Pancreas (tissue), 10 donors: ENCODE measurements around the gene PRR30. TPM values are rescaled to one million over a fixed set of nuclear protein-coding genes. Genes with fewer than 3 reads are reported as not detected.

ENCODE experiments used
- ATAC-seq, 4 donors: fragments of 200-7000 bp; cut with Tn5 transposase; one replicate each; pipeline versions ENCODE4 v1.8.0 to v1.9.1; 2020; ENCODE audit warnings: mild to moderate bottlenecking in 4 of 4, moderate library complexity in 4 of 4
- DNase-seq, 6 donors: peaks; one replicate each; pipeline ENCODE4 v3.0.0-alpha.2; 2020
- FAIRE-seq: peaks from 2 replicates; lab custom pipeline; 2012; peaks lifted over from hg19 to GRCh38; lab: Jason Lieb, UNC
- H3K27ac ChIP-seq, 4 donors: fragments of 200-600 bp; sonication (generic); 1 replicate in 3 of 4; 2 replicates in 1 of 4; pipeline versions ENCODE4 v1.5.0 to v1.8.0; 2020
- H3K27me3 ChIP-seq, 4 donors: fragments of 200-600 bp; one replicate each; pipeline ENCODE4 v1.8.0; 2021
- H3K36me3 ChIP-seq, 3 donors: fragments of 200-600 bp; sonication (generic) in 1 of 3; one replicate each; pipeline versions ENCODE4 v1.5.0 to v1.8.0; 2020 to 2021
- H3K4me1 ChIP-seq, 3 donors: fragments of 200-600 bp; one replicate each; pipeline ENCODE4 v1.8.0; 2021
- H3K4me3 ChIP-seq, 4 donors: fragments of 200-600 bp; sonication (generic) in 2 of 4; one replicate each; pipeline versions ENCODE4 v1.5.0 to v1.8.0; 2020 to 2021
- H3K9me3 ChIP-seq, 4 donors: fragments of 200-600 bp; one replicate each; pipeline ENCODE4 v1.8.0; 2021
- CTCF ChIP-seq, 4 donors: fragments of 200-600 bp; sonication (generic) in 3 of 4; IDR thresholded peaks; one replicate each; pipeline versions ENCODE4 v1.5.0 to v1.8.0; 2021; ENCODE audit warnings: antibody characterized with exemption in 4 of 4
- WGBS, 2 donors: extraction: QIAGEN DNeasy Blood & Tissue Kit; methylation state at CpG; one replicate each; pipeline ENCODE4 v1.1.7; 2013; 5-methylcytosine and 5-hydroxymethylcytosine counted together
- intact Hi-C, 3 donors: fragments of 100-400 bp; cut with DNase I; formaldehyde crosslinking; loops; one replicate each; pipeline versions ENCODE4 v1.11.1 to v1.14.2; 2022
- polyA plus RNA-seq, 2 donors: library from polyadenylated mRNA; stranded (reverse); fragments of 200-250 nt; gene quantifications; one replicate each; pipeline ENCODE4 v1.2.3, GENCODE V29; 2013
- total RNA-seq, 6 donors: library from RNA; stranded (reverse); fragmentation: NEBNext Ultra II Directional in 4 of 6; extraction: Animal tissue kit (Norgen Biotek cat#: 25700) in 4 of 6; gene quantifications; one replicate each; pipeline versions ENCODE4 v1.2.1 to v1.2.4, GENCODE V29; 2021 to 2023
- donor health status: healthy with polysubstance abuse.
- donor health status: DM: no; HTN: no; CAD: no; lungs with moderate emphysema.
- donor health status: DM: no; HTN: no; CAD: no.
- donor health status: control.
- donor health status: control.
- donor health status: Bipolar disorder and iron deficiency.
- donor health status: DM: yes; HTN: yes; CAD: no.
- donor health status: DM: no; HTN: no; CAD: no.
- donor health status: DM: no; HTN: no; CAD: no.
- donor health status: DM: yes; HTN: yes; CAD: no.

The PRR30 gene
- total and polyA plus RNA-seq, 8 donors: not detected

GRCh38 chr2:27150639-27151230 lies 11.5 kb upstream of the PRR30 start:
- Histone ChIP-seq H3K4me1 (no peaks in the 10 kb centered on the region), H3K9me3 (no peaks in the 10 kb centered on the region), H3K27ac (no peak overlapping the region), H3K4me3 (no peak overlapping the region), H3K36me3 (no peaks in the 10 kb centered on the region), H3K27me3 (no peaks in the 10 kb centered on the region)
- 85 to 90% methylated on average over 8 of the region's 8 CpGs for WGBS, 2 donors
- FAIRE-seq (no peak), ATAC-seq (no peak), DNase-seq (peak in 1 of 6 donors; percentile 12)
- intact Hi-C loops: no loop called here
- TF ChIP-seq CTCF (IDR thresholded peaks at IDR 0.05): no peak

GRCh38 chr2:27149570-27150405 lies 10.6 kb upstream of the PRR30 start:
- Histone ChIP-seq H3K4me1 (no peaks in the 10 kb centered on the region), H3K36me3 (no peaks in the 10 kb centered on the region), H3K4me3 (no peak overlapping the region), H3K9me3 (no peaks in the 10 kb centered on the region), H3K27ac (no peak overlapping the region), H3K27me3 (no peaks in the 10 kb centered on the region)
- no peak for TF ChIP-seq CTCF (IDR thresholded peaks at IDR 0.05)
- WGBS, 2 donors: 86 to 88% methylated on average over 23 to 29 of the region's 29 CpGs
- FAIRE-seq: no peak
- peak in 1 of 6 donors; percentile 42 for DNase-seq
- intact Hi-C loops: no loop called here
- ATAC-seq: no peak

- DNase-seq: peak in 1 of 6 donors; percentile 46
- H3K27me3 ChIP-seq: no peaks in the 10 kb centered on the region
- no peak within 1 kb of the TSS for H3K27ac ChIP-seq
- 64 to 65% methylated on average over 12 of the region's 12 CpGs for WGBS, 2 donors
- H3K9me3 ChIP-seq: no peaks in the 10 kb centered on the region
- FAIRE-seq: no peak
- no peak for TF ChIP-seq CTCF (IDR thresholded peaks at IDR 0.05)
- H3K4me1 ChIP-seq: no peaks in the 10 kb centered on the region
- no peaks in the 10 kb centered on the region for H3K36me3 ChIP-seq
- intact Hi-C loops: no loop called here
- no peak within 1 kb of the TSS for H3K4me3 ChIP-seq
- ATAC-seq: no peak
These were observed 9.7 kb upstream of the PRR30 start, which contains the start of gene TCF23 for GRCh38 chr2:27148801-27149439. Gene TCF23, plus strand, starts transcription at chr2:27149004. Its CDS starts 130 bp downstream, at chr2:27149134.

GRCh38 chr2:27147935-27148334 lies 8.7 kb upstream of the PRR30 start:
- Histone ChIP-seq H3K4me1 (no peaks in the 10 kb centered on the region), H3K9me3 (no peaks in the 10 kb centered on the region), H3K36me3 (no peaks in the 10 kb centered on the region), H3K27ac (no peak overlapping the region), H3K27me3 (no peaks in the 10 kb centered on the region), H3K4me3 (no peak overlapping the region)
- TF ChIP-seq CTCF (IDR thresholded peaks at IDR 0.05): no peak
- peak in 1 of 6 donors; percentile 8 for DNase-seq
- ATAC-seq: no peak
- intact Hi-C loops: no loop called here
- 85 to 86% methylated on average over 8 of the region's 8 CpGs for WGBS, 2 donors
- FAIRE-seq: no peak
